Prostate gland (tissue), 2 donors: ENCODE data around the gene DBN1. TPM values are rescaled to one million over a fixed set of nuclear protein-coding genes. Genes with fewer than 3 reads are reported as not detected.

Experiments
- DNase-seq: peaks from one replicate; pipeline ENCODE4 v3.0.0-alpha.2; 2019; ENCODE audit warnings: low spot score
- H3K27ac ChIP-seq, 2 donors: fragments of 200-600 bp; sonication (generic); 2 replicates each; pipeline ENCODE4 v1.5.1; 2017 to 2019
- H3K27me3 ChIP-seq: fragments of 200-600 bp; sonication (generic); replicated peaks from 2 replicates; pipeline ENCODE4 v1.5.1; 2019; ENCODE audit not compliant: insufficient read depth
- H3K36me3 ChIP-seq, 2 donors: fragments of 200-600 bp; sonication (generic); 1 replicate in 1 of 2; 2 replicates in 1 of 2; pipeline versions ENCODE4 v1.5.1 to v1.8.1; 2017 to 2019
- H3K4me1 ChIP-seq: fragments of 200-600 bp; sonication (generic); replicated peaks from 2 replicates; pipeline ENCODE4 v1.5.1; 2019
- H3K4me3 ChIP-seq, 2 donors: fragments of 200-600 bp; sonication (generic); 2 replicates each; pipeline ENCODE4 v1.5.1; 2017 to 2019
- H3K9me3 ChIP-seq: fragments of 200-600 bp; sonication (generic); 2 replicates; pipeline ENCODE4 v1.5.1; 2017
- CTCF ChIP-seq, 4 experiments: fragments of 200-600 bp in 2 of 4; fragments of 450-650 bp in 2 of 4; sonication (generic) in 2 of 4; IDR thresholded peaks; 1 replicate in 3 of 4; 2 replicates in 1 of 4; pipeline ENCODE4 v1.5.1; 2016 to 2019; ENCODE audit warnings: antibody characterized with exemption in 4 of 4, mild to moderate bottlenecking in 2 of 4, moderate library complexity in 2 of 4
- POLR2A ChIP-seq: fragments of 450-650 bp; IDR thresholded peaks from one replicate; pipeline ENCODE4 v1.6.1; 2016; ENCODE audit warnings: antibody characterized with exemption, mild to moderate bottlenecking
- POLR2AphosphoS5 ChIP-seq: sonication (generic); formaldehyde crosslinking; IDR thresholded peaks from one replicate; pipeline ENCODE4 v1.6.1; 2017; ENCODE audit warnings: antibody characterized with exemption
- WGBS: methylation state at CpG from one replicate; pipeline ENCODE4 v1.1.5; 2018; 5-methylcytosine and 5-hydroxymethylcytosine counted together
- intact Hi-C: fragments of 100-400 bp; cut with DNase I; formaldehyde crosslinking; loops from one replicate; pipeline ENCODE4 v1.14.2; 2022
- total RNA-seq, 2 donors: library from RNA; depleted of rRNA; stranded (reverse); fragments of >200 nt; gene quantifications; one replicate each; pipeline ENCODE4 v1.1.0, GENCODE V29; 2016

Gene DBN1
- total RNA-seq, 2 donors from 2014 or later: 33.1 to 65.1 TPM

- intact Hi-C loops: no loop called here
- no peak for DNase-seq
- peaks cover 13% of the 10 kb centered on the region for H3K4me1 ChIP-seq
These were observed 6.3 kb upstream of the DBN1 start for GRCh38 chr5:177479774-177480173.

GRCh38 chr5:177478711-177479646 is 5.5 kb upstream of the DBN1 start:
- no peaks in the 10 kb centered on the region for H3K36me3 ChIP-seq
- peaks cover 13% of the 10 kb centered on the region for H3K4me1 ChIP-seq
- no peak overlapping the region for H3K4me3 ChIP-seq
- no peaks in the 10 kb centered on the region for H3K27me3 ChIP-seq
- intact Hi-C loops: no loop called here
- H3K27ac ChIP-seq: peak overlapping the region; percentile 55 to 67
- TF ChIP-seq POLR2AphosphoS5: peak; percentile 58
- TF ChIP-seq POLR2A: no peak
- peak; percentile 82 for DNase-seq
- H3K9me3 ChIP-seq: no peaks in the 10 kb centered on the region
- WGBS: 18% methylated on average over 18 of the region's 18 CpGs

More at GRCh38 chr5:177479774-177480173, 6.3 kb upstream of the DBN1 start:
- Histone ChIP-seq H3K4me3 (no peak overlapping the region), H3K36me3 (no peaks in the 10 kb centered on the region), H3K27me3 (no peaks in the 10 kb centered on the region), H3K9me3 (no peaks in the 10 kb centered on the region), H3K27ac (peak overlapping the region; percentile 55 to 67)
- WGBS: 17% methylated on average over 14 of the region's 14 CpGs
- TF ChIP-seq POLR2A: no peak
- TF ChIP-seq CTCF (IDR thresholded peaks at IDR 0.05): no peak
- TF ChIP-seq POLR2AphosphoS5: no peak

- no peaks in the 10 kb centered on the region for H3K9me3 ChIP-seq
- peak overlapping the region in 1 of 2 donors; percentile 67 for H3K27ac ChIP-seq
- intact Hi-C loops: no loop called here
- H3K36me3 ChIP-seq: no peaks in the 10 kb centered on the region
- WGBS: 81% methylated on average over 13 of the region's 13 CpGs
- no peak overlapping the region for H3K4me3 ChIP-seq
- H3K27me3 ChIP-seq: no peaks in the 10 kb centered on the region
- peaks cover 13% of the 10 kb centered on the region for H3K4me1 ChIP-seq
- DNase-seq: no peak
- TF ChIP-seq POLR2A (no peak), CTCF (IDR thresholded peaks at IDR 0.05) (no peak), POLR2AphosphoS5 (no peak)
These were observed 4.5 kb upstream of the DBN1 start for GRCh38 chr5:177477701-177478477.

- Histone ChIP-seq H3K36me3 (no peaks in the 10 kb centered on the region), H3K9me3 (no peaks in the 10 kb centered on the region), H3K4me1 (peaks cover 24% of the 10 kb centered on the region), H3K27ac (no peak overlapping the region), H3K27me3 (no peaks in the 10 kb centered on the region), H3K4me3 (no peak overlapping the region)
- TF ChIP-seq POLR2AphosphoS5: peak; percentile 7
- no peak for TF ChIP-seq POLR2A
- 75% methylated on average over 18 of the region's 18 CpGs for WGBS
- no peak for DNase-seq
- intact Hi-C loops: no loop called here
These were observed 3.2 kb upstream of the DBN1 start for GRCh38 chr5:177476531-177477233.

GRCh38 chr5:177475563-177476427 is 2.4 kb upstream of the DBN1 start:
- Histone ChIP-seq H3K4me1 (peaks cover 24% of the 10 kb centered on the region), H3K9me3 (no peaks in the 10 kb centered on the region), H3K27ac (no peak overlapping the region), H3K4me3 (no peak overlapping the region), H3K36me3 (no peaks in the 10 kb centered on the region), H3K27me3 (no peaks in the 10 kb centered on the region)
- 67% methylated on average over 11 of the region's 11 CpGs for WGBS
- DNase-seq: no peak
- TF ChIP-seq POLR2AphosphoS5 (no peak), POLR2A (no peak), CTCF (IDR thresholded peaks at IDR 0.05) (no peak)
- intact Hi-C loops: no loop called here
